Spleen (tissue), 11 donors: ENCODE data around the gene MORN3. TPM values are rescaled to one million over a fixed set of nuclear protein-coding genes. Genes with fewer than 3 reads are reported as not detected.

Experiments
- DNase-seq: peaks from one replicate; pipeline ENCODE4 v3.0.0-alpha.2; 2020
- H3K27ac ChIP-seq, 8 donors: fragments of 200-600 bp; sonication (generic) in 7 of 8; 1 replicate in 4 of 8; 2 replicates in 4 of 8; pipeline versions ENCODE4 v1.5.0 to v1.8.0; 2016 to 2021; ENCODE audit warnings: inconsistent platforms in 4 of 8, mild to moderate bottlenecking in 4 of 8, moderate library complexity in 1 of 8
- H3K27me3 ChIP-seq, 7 donors: fragments of 200-600 bp; sonication (generic) in 6 of 7; replicated peaks in 1 of 7; 1 replicate in 4 of 7; 2 replicates in 3 of 7; pipeline versions ENCODE4 v1.5.0 to v1.8.0; 2016 to 2021; ENCODE audit warnings: inconsistent platforms in 3 of 7, mild to moderate bottlenecking in 1 of 7
- H3K36me3 ChIP-seq, 6 donors: fragments of 200-600 bp; sonication (generic) in 5 of 6; 1 replicate in 4 of 6; 2 replicates in 2 of 6; pipeline versions ENCODE4 v1.5.0 to v1.8.0; 2016 to 2021; ENCODE audit warnings: inconsistent platforms in 2 of 6
- H3K4me1 ChIP-seq, 6 donors: fragments of 200-600 bp; sonication (generic) in 5 of 6; 1 replicate in 3 of 6; 2 replicates in 3 of 6; pipeline versions ENCODE4 v1.5.0 to v1.8.0; 2016 to 2021; ENCODE audit warnings: inconsistent platforms in 3 of 6
- H3K4me3 ChIP-seq, 8 donors: fragments of 200-600 bp; sonication (generic) in 7 of 8; 1 replicate in 4 of 8; 2 replicates in 4 of 8; pipeline versions ENCODE4 v1.5.0 to v1.8.0; 2016 to 2021; ENCODE audit warnings: inconsistent platforms in 4 of 8, mild to moderate bottlenecking in 4 of 8, moderate library complexity in 2 of 8
- H3K9me3 ChIP-seq, 8 donors: fragments of 200-600 bp; sonication (generic) in 7 of 8; 1 replicate in 4 of 8; 2 replicates in 4 of 8; pipeline versions ENCODE4 v1.5.0 to v1.8.0; 2016 to 2021; ENCODE audit warnings: inconsistent platforms in 4 of 8
- POLR2A ChIP-seq, 3 donors: fragments of 450-650 bp; IDR thresholded peaks; one replicate each; pipeline ENCODE4 v1.5.1; 2017; ENCODE audit warnings: antibody characterized with exemption in 3 of 3, mild to moderate bottlenecking in 1 of 3
- POLR2AphosphoS5 ChIP-seq, 3 donors: sonication (generic); formaldehyde crosslinking; IDR thresholded peaks; one replicate each; pipeline ENCODE4 v1.5.1; 2017; ENCODE audit warnings: antibody characterized with exemption in 3 of 3
- WGBS, 5 donors: extraction: QIAGEN DNeasy Blood & Tissue Kit in 3 of 5; methylation state at CpG; one replicate each; pipeline versions ENCODE4 v1.1.5 to v1.1.7; 2013 to 2018; 5-methylcytosine and 5-hydroxymethylcytosine counted together
- intact Hi-C: fragments of 100-400 bp; cut with DNase I; formaldehyde crosslinking; loops from one replicate; pipeline ENCODE4 v1.15.0; 2023; ENCODE audit warnings: low total_unique reads
- polyA plus RNA-seq, 3 donors: library from polyadenylated mRNA; stranded (reverse); fragments of 200-250 nt; gene quantifications; one replicate each; pipeline ENCODE4 v1.2.1, GENCODE V29; 2013
- total RNA-seq, 7 donors: library from RNA; depleted of rRNA in 3 of 7; stranded (reverse); fragments of >200 nt in 3 of 7; fragmentation: NEBNext Ultra II Directional in 4 of 7; extraction: Animal tissue kit (Norgen Biotek cat#: 25700) in 4 of 7; gene quantifications; one replicate each; pipeline versions ENCODE4 v1.1.0 to v1.2.1, GENCODE V29; 2016 to 2021
- TF ChIP-seq, protein P1 (sequence below), 11 experiments: fragments of 200-600 bp in 7 of 11; fragments of 450-650 bp in 4 of 11; sonication (generic) in 4 of 11; IDR thresholded peaks in 8 of 11; conservative IDR thresholded peaks in 3 of 11; 1 replicate in 7 of 11; 2 replicates in 4 of 11; pipeline versions ENCODE4 v1.4.0 to v1.8.0; 2016 to 2021; ENCODE audit warnings: antibody characterized with exemption in 11 of 11, inconsistent platforms in 4 of 11, mild to moderate bottlenecking in 1 of 11
- donor health status: healthy with polysubstance abuse.
- donor health status: DM: no; HTN: no; CAD: no; lungs with moderate emphysema.
- donor health status: DM: no; HTN: no; CAD: no.
- donor health status: Bipolar disorder and iron deficiency.
- donor health status: healthy.
- donor health status: DM: no; HTN: no; CAD: no.
- donor health status: DM: yes; HTN: yes; CAD: no.

The MORN3 gene
- total and polyA plus RNA-seq, 10 donors: 0.17 to 2.5 (median 1.0) TPM; not detected in 1

DNA sequence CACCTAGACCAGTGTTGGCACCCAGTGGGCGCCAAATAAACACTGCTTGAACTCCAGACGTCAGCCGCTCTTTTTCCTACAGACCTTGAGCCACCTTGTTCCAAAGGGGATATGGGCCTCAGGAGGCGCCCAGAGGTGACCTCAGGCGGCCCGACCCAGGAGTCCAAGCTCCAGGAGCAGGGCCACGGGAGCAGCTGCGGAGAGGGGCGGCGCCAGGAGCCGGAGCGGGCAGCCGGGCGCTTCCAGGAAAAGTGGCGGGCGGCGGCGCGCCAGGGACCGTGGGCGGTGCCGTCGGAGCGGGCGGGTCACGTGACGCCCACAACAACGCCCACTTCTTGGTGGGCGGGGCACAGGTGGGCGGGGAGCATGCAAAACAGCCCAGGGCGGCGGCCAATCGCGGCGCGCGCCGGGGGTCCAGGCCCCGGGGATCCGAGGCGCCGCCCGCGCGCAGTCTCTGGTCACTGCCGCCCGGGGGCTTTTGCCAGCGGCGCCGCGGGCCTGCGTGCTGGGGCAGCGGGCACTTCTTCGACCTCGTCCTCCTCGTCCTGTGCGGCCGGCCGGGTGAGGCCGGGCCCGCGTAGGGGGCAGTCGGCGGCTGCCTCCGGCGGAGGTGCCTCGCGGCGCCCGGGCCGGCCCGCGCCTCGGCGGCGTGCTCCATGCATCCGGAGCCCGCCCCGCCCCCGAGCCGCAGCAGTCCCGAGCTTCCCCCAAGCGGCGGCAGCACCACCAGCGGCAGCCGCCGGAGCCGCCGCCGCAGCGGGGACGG lies 43.2 kb downstream of the MORN3 start, which contains the start of gene ORAI1:
TSS of gene ORAI1 (plus strand) at position 444 of the 766 bp plus-strand sequence.
- no peaks in the 10 kb centered on the region for H3K9me3 ChIP-seq
- DNase-seq: peak; percentile 99
- peak within 1 kb of the TSS; percentile 77 to 98 (median 86) for H3K4me3 ChIP-seq
- 0 to 1% (median 1%) methylated on average over 17 to 92 of the region's 92 CpGs for WGBS, 5 donors
- H3K4me1 ChIP-seq: peaks cover 43 to 63% (median 55%) of the 10 kb centered on the region in 6 donors
- peaks cover 0 to 10% (median 0%) of the 10 kb centered on the region in 6 donors for H3K36me3 ChIP-seq
- TF ChIP-seq POLR2AphosphoS5 (IDR thresholded peaks at IDR 0.05) (peak; percentile 88 to 90 (median 90)), POLR2A (IDR thresholded peaks at IDR 0.05) (peak in 2 of 3 donors; percentile 37 to 71)
- TF ChIP-seq, protein P1, sequence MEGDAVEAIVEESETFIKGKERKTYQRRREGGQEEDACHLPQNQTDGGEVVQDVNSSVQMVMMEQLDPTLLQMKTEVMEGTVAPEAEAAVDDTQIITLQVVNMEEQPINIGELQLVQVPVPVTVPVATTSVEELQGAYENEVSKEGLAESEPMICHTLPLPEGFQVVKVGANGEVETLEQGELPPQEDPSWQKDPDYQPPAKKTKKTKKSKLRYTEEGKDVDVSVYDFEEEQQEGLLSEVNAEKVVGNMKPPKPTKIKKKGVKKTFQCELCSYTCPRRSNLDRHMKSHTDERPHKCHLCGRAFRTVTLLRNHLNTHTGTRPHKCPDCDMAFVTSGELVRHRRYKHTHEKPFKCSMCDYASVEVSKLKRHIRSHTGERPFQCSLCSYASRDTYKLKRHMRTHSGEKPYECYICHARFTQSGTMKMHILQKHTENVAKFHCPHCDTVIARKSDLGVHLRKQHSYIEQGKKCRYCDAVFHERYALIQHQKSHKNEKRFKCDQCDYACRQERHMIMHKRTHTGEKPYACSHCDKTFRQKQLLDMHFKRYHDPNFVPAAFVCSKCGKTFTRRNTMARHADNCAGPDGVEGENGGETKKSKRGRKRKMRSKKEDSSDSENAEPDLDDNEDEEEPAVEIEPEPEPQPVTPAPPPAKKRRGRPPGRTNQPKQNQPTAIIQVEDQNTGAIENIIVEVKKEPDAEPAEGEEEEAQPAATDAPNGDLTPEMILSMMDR (IDR thresholded peaks at IDR 0.05 in 8 of 11, conservative IDR thresholded peaks at IDR 0.05 in 3 of 11): peak in 5 of 11 experiments; percentile 17 to 47 (median 45)
- peak within 1 kb of the TSS; percentile 95 to 99 (median 98) for H3K27ac ChIP-seq
- no peaks in the 10 kb centered on the region for H3K27me3 ChIP-seq
- intact Hi-C loops: loop anchor here (5.0 to 10.0 kb wide), 2 partner anchors 74 to 131 kb away; no protein-coding TSS in a partner anchor

DNA sequence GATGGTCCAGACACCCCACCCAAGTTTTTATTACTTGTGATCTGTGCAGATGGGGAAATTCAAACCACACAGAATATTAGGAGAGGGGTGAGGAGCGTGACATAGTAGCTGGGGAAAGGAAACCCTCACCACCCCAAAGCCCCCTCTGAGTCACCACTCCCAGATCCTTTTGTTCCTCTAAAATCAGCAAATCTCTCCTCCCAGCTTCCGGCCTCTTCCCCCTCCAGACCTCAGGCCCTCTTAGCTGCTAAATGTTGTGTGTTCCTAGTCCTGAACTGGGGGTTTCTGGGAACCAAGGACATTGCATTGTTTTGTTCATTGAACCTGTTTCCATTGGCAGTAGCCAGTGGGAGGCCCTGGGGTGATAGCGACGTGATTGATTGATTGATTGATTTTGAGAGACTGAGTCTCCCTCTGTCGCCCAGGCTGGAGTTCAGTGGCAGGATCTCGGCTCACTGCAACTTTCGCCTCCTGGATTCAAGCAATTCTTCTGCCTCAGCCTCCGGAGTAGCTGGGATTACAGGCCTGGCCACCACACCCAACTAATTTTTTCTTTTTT lies 49.0 kb downstream of the MORN3 start:
- Histone ChIP-seq H3K27ac (no peak overlapping the region), H3K9me3 (no peaks in the 10 kb centered on the region), H3K27me3 (no peaks in the 10 kb centered on the region), H3K4me3 (no peak overlapping the region), H3K4me1 (peaks cover 6 to 44% (median 11%) of the 10 kb centered on the region in 6 donors), H3K36me3 (no peaks in the 10 kb centered on the region)
- TF ChIP-seq POLR2A (IDR thresholded peaks at IDR 0.05) (no peak), POLR2AphosphoS5 (IDR thresholded peaks at IDR 0.05) (no peak)
- TF ChIP-seq, protein P1 (IDR thresholded peaks at IDR 0.05 in 8 of 11, conservative IDR thresholded peaks at IDR 0.05 in 3 of 11): no peak
- WGBS, 5 donors: 72 to 87% (median 75%) methylated on average over 8 of the region's 8 CpGs
- intact Hi-C loops: loop anchor here (10.0 kb wide), 1 partner anchor 126 kb away; no protein-coding TSS in a partner anchor
- DNase-seq: no peak

DNA sequence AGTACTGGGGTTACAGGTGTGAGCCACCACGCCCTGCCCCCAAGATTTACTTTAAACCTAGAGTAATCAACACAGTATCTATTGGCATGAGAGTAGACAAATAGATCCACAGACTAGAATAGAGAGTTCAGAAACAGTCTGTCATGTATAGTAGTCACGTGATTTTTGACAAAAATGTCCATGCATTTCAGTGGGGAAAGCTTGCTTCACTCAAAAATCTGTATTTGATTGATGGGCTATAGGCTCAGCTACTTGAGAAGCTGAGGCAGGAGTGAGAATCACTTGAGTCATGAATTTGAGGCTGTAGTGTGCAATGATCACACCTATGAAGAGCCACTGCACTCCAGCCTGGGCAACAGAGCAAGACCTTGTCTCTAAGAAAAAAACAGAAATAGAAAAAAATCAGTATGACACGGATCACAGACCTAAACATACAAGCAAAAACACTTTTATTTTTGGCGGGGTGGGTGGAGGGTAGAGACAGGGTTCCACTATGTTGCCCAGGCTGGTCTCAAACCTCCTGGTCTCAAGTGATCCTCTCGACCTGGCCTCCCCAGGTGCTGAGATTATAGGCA lies 50.7 kb downstream of the MORN3 start:
- 69 to 86% (median 78%) methylated on average over 5 of the region's 5 CpGs for WGBS, 5 donors
- H3K4me3 ChIP-seq: no peak overlapping the region
- H3K36me3 ChIP-seq: no peaks in the 10 kb centered on the region
- no peak overlapping the region for H3K27ac ChIP-seq
- H3K4me1 ChIP-seq: peaks cover 0 to 36% (median 4%) of the 10 kb centered on the region in 6 donors
- no peak for DNase-seq
- intact Hi-C loops: loop anchor here (5.0 kb wide), 1 partner anchor 51 kb away; no protein-coding TSS in a partner anchor
- no peaks in the 10 kb centered on the region for H3K9me3 ChIP-seq
- TF ChIP-seq POLR2A (IDR thresholded peaks at IDR 0.05) (no peak), POLR2AphosphoS5 (IDR thresholded peaks at IDR 0.05) (no peak)
- TF ChIP-seq, protein P1 (IDR thresholded peaks at IDR 0.05 in 8 of 11, conservative IDR thresholded peaks at IDR 0.05 in 3 of 11): no peak
- no peaks in the 10 kb centered on the region for H3K27me3 ChIP-seq
